ENCODE measurements around the gene TMEM40. TPM values are rescaled to one million over a fixed set of nuclear protein-coding genes. Genes with fewer than 3 reads are reported as not detected.
"Not testable (repeated sequence)": the region's sequence is repeated elsewhere in the genome, so short reads cannot be mapped to it uniquely, and the experiment has no call there.

The TMEM40 gene
- 7.6 TPM for total RNA-seq

- DNase-seq: peak; percentile 69
Observed at GRCh38 chr3:12759097-12759679, at the start of gene TMEM40. TMEM40 (minus strand) TSS chr3:12759259; CDS start chr3:12749832, 9,427 bp downstream.

- no peak for DNase-seq
Observed at GRCh38 chr3:12808587-12808986, 49.5 kb upstream of the TMEM40 start.

GRCh38 chr3:12807601-12808359 lies 48.7 kb upstream of the TMEM40 start:
- no peak for DNase-seq

GRCh38 chr3:12807066-12807465 lies 48.0 kb upstream of the TMEM40 start:
- no peak for DNase-seq

- no peak for DNase-seq
Observed at GRCh38 chr3:12803371-12803770, 44.3 kb upstream of the TMEM40 start.

GRCh38 chr3:12799525-12800440 lies 40.7 kb upstream of the TMEM40 start:
- no peak for DNase-seq

GRCh38 chr3:12798559-12799179 lies 39.6 kb upstream of the TMEM40 start:
- peak; percentile 76 for DNase-seq

GRCh38 chr3:12797892-12798558 lies 39.0 kb upstream of the TMEM40 start:
- DNase-seq: no peak

GRCh38 chr3:12797124-12797891 lies 38.2 kb upstream of the TMEM40 start:
- peak; percentile 24 for DNase-seq

GRCh38 chr3:12796171-12797123 lies 37.4 kb upstream of the TMEM40 start, which contains the start of gene CAND2:
CAND2 (plus strand) TSS chr3:12796680; CDS start chr3:12796721, 41 bp downstream.
- peak; percentile 91 for DNase-seq

GRCh38 chr3:12793701-12794100 lies 34.6 kb upstream of the TMEM40 start:
- DNase-seq: no peak

GRCh38 chr3:12791430-12791829 lies 32.4 kb upstream of the TMEM40 start:
- no peak for DNase-seq

- not testable (repeated sequence) for DNase-seq
Observed at GRCh38 chr3:12787967-12788690, 29.1 kb upstream of the TMEM40 start.

- DNase-seq: peak; percentile 77
Observed at GRCh38 chr3:12787346-12787745, 28.3 kb upstream of the TMEM40 start.

GRCh38 chr3:12785096-12785495 lies 26.0 kb upstream of the TMEM40 start:
- no peak for DNase-seq

GRCh38 chr3:12782172-12782815 lies 23.2 kb upstream of the TMEM40 start:
- DNase-seq: peak; percentile 30

- no peak for DNase-seq
Observed at GRCh38 chr3:12780751-12781150, 21.7 kb upstream of the TMEM40 start.

GRCh38 chr3:12777171-12777570 lies 18.1 kb upstream of the TMEM40 start:
- no peak for DNase-seq
